ENCODE data around the gene MEIS2.

The MEIS2 gene

GRCh38 chr15:37072181-37072580 is 28.2 kb downstream of the MEIS2 start:
- no peak for DNase-seq

GRCh38 chr15:37071134-37071533 is 29.2 kb downstream of the MEIS2 start:
- no peak for DNase-seq

- DNase-seq = no peak
These were observed 29.7 kb downstream of the MEIS2 start for GRCh38 chr15:37070686-37071085.

GRCh38 chr15:37061996-37062395 is 38.4 kb downstream of the MEIS2 start:
- DNase-seq = no peak

- no peak for DNase-seq
These were observed 41.3 kb downstream of the MEIS2 start for GRCh38 chr15:37059086-37059485.

- no peak for DNase-seq
These were observed 41.9 kb downstream of the MEIS2 start for GRCh38 chr15:37058316-37058985.

- no peak for DNase-seq
These were observed 42.5 kb downstream of the MEIS2 start for GRCh38 chr15:37057831-37058230.

GRCh38 chr15:37057256-37057655 is 43.1 kb downstream of the MEIS2 start:
- no peak for DNase-seq

GRCh38 chr15:37056177-37057121 is 43.9 kb downstream of the MEIS2 start:
- no peak for DNase-seq

GRCh38 chr15:37055481-37055880 is 44.9 kb downstream of the MEIS2 start:
- DNase-seq = no peak

- no peak for DNase-seq
These were observed 46.0 kb downstream of the MEIS2 start for GRCh38 chr15:37054336-37054735.

- DNase-seq = no peak
These were observed 47.2 kb downstream of the MEIS2 start for GRCh38 chr15:37053166-37053565.

- DNase-seq = no peak
These were observed 50.0 kb downstream of the MEIS2 start for GRCh38 chr15:37050345-37050744.

- DNase-seq = no peak
These were observed 53.3 kb downstream of the MEIS2 start for GRCh38 chr15:37046876-37047614.

- no peak for DNase-seq
These were observed 54.2 kb downstream of the MEIS2 start for GRCh38 chr15:37045859-37046740.

- DNase-seq = no peak
These were observed 55.3 kb downstream of the MEIS2 start for GRCh38 chr15:37044915-37045648.

- DNase-seq = no peak
These were observed 58.5 kb downstream of the MEIS2 start for GRCh38 chr15:37041836-37042235.

GRCh38 chr15:37041042-37041441 is 59.3 kb downstream of the MEIS2 start:
- DNase-seq = no peak

GRCh38 chr15:37040072-37040742 is 60.1 kb downstream of the MEIS2 start:
- no peak for DNase-seq

GRCh38 chr15:37038716-37039106 is 61.6 kb downstream of the MEIS2 start:
- DNase-seq = no peak
